Stomach (tissue), 9 donors: ENCODE measurements around the gene FOXE3. TPM values are rescaled to one million over a fixed set of nuclear protein-coding genes. Genes with fewer than 3 reads are reported as not detected.

ENCODE experiments used
- DNase-seq, 2 donors: peaks; one replicate each; pipeline versions ENCODE4 v3.0.0 to v3.0.0-alpha.2; 2013 to 2019
- H3K27ac ChIP-seq, 5 donors: fragments of 200-600 bp in 4 of 5; sonication (generic) in 4 of 5; one replicate each; pipeline ENCODE4 v1.5.1; 2013 to 2019; ENCODE audit warnings: mild to moderate bottlenecking in 1 of 5, moderate library complexity in 1 of 5
- H3K27me3 ChIP-seq, 3 donors: fragments of 200-600 bp; sonication (generic); one replicate each; pipeline ENCODE4 v1.5.1; 2017 to 2019; ENCODE audit warnings: mixed run types in 1 of 3
- H3K36me3 ChIP-seq, 4 donors: fragments of 200-600 bp; sonication (generic); 1 replicate in 3 of 4; 2 replicates in 1 of 4; pipeline ENCODE4 v1.5.1; 2016 to 2019
- H3K4me1 ChIP-seq, 4 donors: fragments of 200-600 bp; sonication (generic); one replicate each; pipeline ENCODE4 v1.5.1; 2016 to 2019
- H3K4me3 ChIP-seq, 4 donors: fragments of 200-600 bp; sonication (generic) in 3 of 4; one replicate each; pipeline ENCODE4 v1.5.1; 2016 to 2019; ENCODE audit warnings: mild to moderate bottlenecking in 1 of 4
- H3K9me3 ChIP-seq, 4 donors: fragments of 200-600 bp; sonication (generic); one replicate each; pipeline ENCODE4 v1.5.1; 2016 to 2019
- CTCF ChIP-seq, 7 experiments: fragments of 450-650 bp in 4 of 7; fragments of 200-600 bp in 3 of 7; sonication (generic) in 3 of 7; IDR thresholded peaks; one replicate each; pipeline ENCODE4 v1.5.1; 2016 to 2019; ENCODE audit warnings: antibody characterized with exemption in 7 of 7, control low read depth in 2 of 7, mild to moderate bottlenecking in 1 of 7
- EP300 ChIP-seq: sonication (generic); formaldehyde crosslinking; IDR thresholded peaks from one replicate; pipeline ENCODE4 v1.6.1; 2017; ENCODE audit warnings: antibody characterized with exemption
- POLR2A ChIP-seq, 4 donors: fragments of 450-650 bp; IDR thresholded peaks; one replicate each; pipeline ENCODE4 v1.6.1; 2016; ENCODE audit warnings: antibody characterized with exemption in 4 of 4, control low read depth in 2 of 4, mild to moderate bottlenecking in 1 of 4, moderate library complexity in 1 of 4
- POLR2AphosphoS5 ChIP-seq, 3 donors: sonication (generic); formaldehyde crosslinking; IDR thresholded peaks; one replicate each; pipeline ENCODE4 v1.6.1; 2016; ENCODE audit warnings: antibody characterized with exemption in 3 of 3
- WGBS, 5 donors: extraction: QIAGEN DNeasy Blood & Tissue Kit in 3 of 5; methylation state at CpG; one replicate each; pipeline versions ENCODE4 v1.1.5 to v1.1.7; 2013 to 2018; 5-methylcytosine and 5-hydroxymethylcytosine counted together
- intact Hi-C: fragments of 100-400 bp; cut with DNase I; formaldehyde crosslinking; loops from one replicate; pipeline ENCODE4 v1.15.1; 2023; ENCODE audit warnings: low total_unique reads
- polyA plus RNA-seq, 3 donors: library from polyadenylated mRNA; stranded (reverse); fragments of 200-250 nt; gene quantifications; one replicate each; pipeline ENCODE4 v1.2.3, GENCODE V29; 2013
- total RNA-seq, 5 donors: library from RNA; depleted of rRNA; stranded (reverse); fragments of >200 nt; gene quantifications; one replicate each; pipeline versions ENCODE4 v1.1.0 to v1.2.3, GENCODE V29; 2014 to 2016
- donor health status: healthy with polysubstance abuse.
- donor health status: Bipolar disorder and iron deficiency.
- donor health status: healthy.

The FOXE3 gene
- total and polyA plus RNA-seq, 8 donors = not detected

- Histone ChIP-seq H3K36me3 (no peaks in the 10 kb centered on the region), H3K27me3 (peaks cover 6 to 93% (median 27%) of the 10 kb centered on the region in 3 donors), H3K27ac (no peak overlapping the region), H3K4me1 (no peaks in the 10 kb centered on the region), H3K4me3 (no peak overlapping the region), H3K9me3 (no peaks in the 10 kb centered on the region)
- 25 to 44% (median 37%) methylated on average over 11 of the region's 11 CpGs for WGBS, 5 donors
- TF ChIP-seq POLR2A (IDR thresholded peaks at IDR 0.05) (no peak), POLR2AphosphoS5 (IDR thresholded peaks at IDR 0.05) (no peak), CTCF (IDR thresholded peaks at IDR 0.05) (no peak), EP300 (no peak)
- no peak for DNase-seq
- intact Hi-C loops = no loop called here
These were observed 43.2 kb downstream of the FOXE3 start for GRCh38 chr1:47459253-47459788.

GRCh38 chr1:47460040-47460439 is 44.0 kb downstream of the FOXE3 start:
- Histone ChIP-seq H3K4me3 (no peak overlapping the region), H3K27ac (no peak overlapping the region), H3K9me3 (no peaks in the 10 kb centered on the region), H3K27me3 (peaks cover 6 to 87% (median 27%) of the 10 kb centered on the region in 3 donors), H3K36me3 (no peaks in the 10 kb centered on the region), H3K4me1 (no peaks in the 10 kb centered on the region)
- WGBS, 5 donors = 16 to 20% (median 18%) methylated on average over 5 of the region's 5 CpGs
- no peak for DNase-seq
- intact Hi-C loops = no loop called here
- TF ChIP-seq CTCF (IDR thresholded peaks at IDR 0.05) = no peak
- no peak for TF ChIP-seq POLR2A (IDR thresholded peaks at IDR 0.05)
- TF ChIP-seq EP300 = no peak
- no peak for TF ChIP-seq POLR2AphosphoS5 (IDR thresholded peaks at IDR 0.05)

GRCh38 chr1:47460456-47460855 is 44.4 kb downstream of the FOXE3 start:
- H3K4me3 ChIP-seq = no peak overlapping the region
- no peak overlapping the region for H3K27ac ChIP-seq
- intact Hi-C loops = no loop called here
- peaks cover 6 to 85% (median 27%) of the 10 kb centered on the region in 3 donors for H3K27me3 ChIP-seq
- no peak for DNase-seq
- H3K36me3 ChIP-seq = no peaks in the 10 kb centered on the region
- TF ChIP-seq EP300 = no peak
- TF ChIP-seq POLR2AphosphoS5 (IDR thresholded peaks at IDR 0.05) = no peak
- no peak for TF ChIP-seq POLR2A (IDR thresholded peaks at IDR 0.05)
- TF ChIP-seq CTCF (IDR thresholded peaks at IDR 0.05) = no peak
- H3K4me1 ChIP-seq = no peaks in the 10 kb centered on the region
- H3K9me3 ChIP-seq = no peaks in the 10 kb centered on the region

- DNase-seq = no peak
- no peak for TF ChIP-seq EP300
- no peak for TF ChIP-seq POLR2AphosphoS5 (IDR thresholded peaks at IDR 0.05)
- TF ChIP-seq CTCF (IDR thresholded peaks at IDR 0.05) = no peak
- no peak for TF ChIP-seq POLR2A (IDR thresholded peaks at IDR 0.05)
- Histone ChIP-seq H3K9me3 (no peaks in the 10 kb centered on the region), H3K4me1 (no peaks in the 10 kb centered on the region), H3K36me3 (no peaks in the 10 kb centered on the region), H3K27me3 (peaks cover 0 to 65% (median 10%) of the 10 kb centered on the region in 3 donors), H3K27ac (no peak overlapping the region), H3K4me3 (no peak overlapping the region)
- 31 to 54% (median 42%) methylated on average over 3 of the region's 3 CpGs for WGBS, 5 donors
- intact Hi-C loops = no loop called here
These were observed 49.5 kb downstream of the FOXE3 start for GRCh38 chr1:47465605-47466004.

Other genes starting within 250 kb of the FOXE3 start
- 100 to 1,000 TPM in 2 of 5 donors, 1 to 10 TPM in 1, under 1 TPM in 1, not detected in 1; 0.87 to 292 (median 69.0) TPM for gene PDZK1IP1, start 226.2 kb upstream of the FOXE3 start, total RNA-seq
- 100 to 1,000 TPM in 2 of 3 donors, 10 to 100 TPM in 1; 43.7 to 169 (median 163) TPM for gene PDZK1IP1, start 226.2 kb upstream of the FOXE3 start, polyA plus RNA-seq
- 1 to 10 TPM in 3 of 5 donors, under 1 TPM in 1, not detected in 1; under 0.01 to 4.5 (median 3.5) TPM for gene TAL1, start 184.1 kb upstream of the FOXE3 start, total RNA-seq
- 1 to 10 TPM in 2 of 3 donors, under 1 TPM in 1; 0.98 to 1.5 (median 1.2) TPM for gene TAL1, start 184.1 kb upstream of the FOXE3 start, polyA plus RNA-seq
- gene STIL, start 102.1 kb upstream of the FOXE3 start, total RNA-seq = 10 to 100 TPM in 2 of 5 donors, 1 to 10 TPM in 2, under 1 TPM in 1; 0.87 to 44.9 (median 7.2) TPM
- gene STIL, start 102.1 kb upstream of the FOXE3 start, polyA plus RNA-seq = 1 to 10 TPM in 1 of 3 donors, under 1 TPM in 2; 0.61 to 1.4 (median 1.00) TPM
- 100 to 1,000 TPM in 1 of 5 donors, 10 to 100 TPM in 4; 25.7 to 174 (median 99.0) TPM for gene CMPK1, start 82.5 kb upstream of the FOXE3 start, total RNA-seq
- 100 to 1,000 TPM in 1 of 3 donors, 10 to 100 TPM in 2; 71.6 to 141 (median 97.1) TPM for gene CMPK1, start 82.5 kb upstream of the FOXE3 start, polyA plus RNA-seq
- 10 to 100 TPM in 1 of 5 donors, under 1 TPM in 1, not detected in 3; under 0.01 to 47.5 TPM for gene FOXD2, start 21.8 kb downstream of the FOXE3 start, total RNA-seq
- under 1 TPM in 2 of 3 donors, not detected in 1; 0.12 to 0.13 TPM for gene FOXD2, start 21.8 kb downstream of the FOXE3 start, polyA plus RNA-seq